IMR-90 (cell line): Measurements from ENCODE around the gene MAP3K5. TPM values are rescaled to one million over a fixed set of nuclear protein-coding genes. Genes with fewer than 3 reads are reported as not detected.

Source experiments
- ATAC-seq: fragments of 200-7000 bp; cut with Tn5 transposase; 2 replicates; pipeline ENCODE4 v1.9.1; 2020; ENCODE audit warnings: low read depth, mild to moderate bottlenecking, moderate library complexity
- BruUV-seq: library from RNA; stranded (reverse); fragments of 400-500 nt; replicated peaks from 2 replicates; lab custom pipeline; 2021; lab: Mats Ljungman, UMichigan
- CTCF ChIA-PET: fragments of 300-600 bp; formaldehyde crosslinking; extraction: SDS; loops from one replicate; lab custom pipeline; 2021; ENCODE audit warnings: antibody characterized with exemption; lab: Yijun Ruan, JAX
- POLR2A ChIA-PET: fragments of 300-600 bp; sonication (Branson Sonifier 250); formaldehyde crosslinking; loops from one replicate; lab custom pipeline; 2022; ENCODE audit warnings: antibody characterized with exemption; ENCODE audit not compliant: unreplicated experiment; lab: Charles Lee
- DNase-seq: peaks from one replicate; pipeline ENCODE4 v3.0.0; 2013
- H2AFZ ChIP-seq: replicated peaks from 2 replicates; pipeline ENCODE3; 2013; ENCODE audit warnings: low read length, mild to moderate bottlenecking; ENCODE audit not compliant: poor library complexity
- H2AK5ac ChIP-seq: 2 replicates; pipeline ENCODE4 v1.6.1; 2013; ENCODE audit warnings: low read depth, low read length, inconsistent platforms
- H2AK9ac ChIP-seq: replicated peaks from 2 replicates; pipeline ENCODE3; 2013; ENCODE audit warnings: mild to moderate bottlenecking, low read depth, low read length, moderate library complexity; ENCODE audit not compliant: poor library complexity
- H2BK120ac ChIP-seq: 2 replicates; pipeline ENCODE4 v1.6.1; 2013; ENCODE audit warnings: low read depth, low read length, inconsistent platforms
- H2BK15ac ChIP-seq: 3 replicates; pipeline ENCODE4 v1.6.1; 2013; ENCODE audit warnings: low read depth, low read length, inconsistent platforms
- H2BK20ac ChIP-seq: 2 replicates; pipeline ENCODE4 v1.6.1; 2013; ENCODE audit warnings: low read depth, mild to moderate bottlenecking, inconsistent platforms, low read length, moderate library complexity
- H2BK5ac ChIP-seq: 2 replicates; pipeline ENCODE4 v1.6.1; 2013; ENCODE audit warnings: mild to moderate bottlenecking, low read depth, low read length, inconsistent platforms; ENCODE audit not compliant: poor library complexity, severe bottlenecking
- H3K14ac ChIP-seq: replicated peaks from 2 replicates; pipeline ENCODE4 v1.6.1; 2013; ENCODE audit warnings: low read depth, low read length, inconsistent platforms
- H3K18ac ChIP-seq: 2 replicates; pipeline ENCODE4 v1.6.1; 2013; ENCODE audit warnings: low read depth, low read length, control low read depth
- H3K23ac ChIP-seq: 2 replicates; pipeline ENCODE4 v1.6.1; 2013; ENCODE audit warnings: low read depth, low read length, inconsistent platforms
- H3K27ac ChIP-seq: 2 replicates; pipeline ENCODE4 v1.5.1; 2013; ENCODE audit warnings: mild to moderate bottlenecking, control low read depth, low read length; ENCODE audit not compliant: insufficient read depth
- H3K27me3 ChIP-seq: 2 replicates; pipeline ENCODE4 v1.6.1; 2013; ENCODE audit warnings: low read length; ENCODE audit not compliant: control insufficient read depth, insufficient read depth
- H3K36me3 ChIP-seq: 2 replicates; pipeline ENCODE4 v1.6.1; 2013; ENCODE audit warnings: low read length, mixed read lengths; ENCODE audit not compliant: control insufficient read depth, insufficient read depth
- H3K4ac ChIP-seq: 2 replicates; pipeline ENCODE4 v1.6.1; 2013; ENCODE audit warnings: low read depth, low read length, inconsistent platforms
- H3K4me1 ChIP-seq: 2 replicates; pipeline ENCODE4 v1.6.1; 2013; ENCODE audit warnings: low read length, mixed read lengths; ENCODE audit not compliant: control insufficient read depth, insufficient read depth
- H3K4me2 ChIP-seq: 2 replicates; pipeline ENCODE4 v1.6.1; 2013; ENCODE audit warnings: low read depth, mild to moderate bottlenecking, control low read depth, low read length, moderate library complexity
- H3K4me3 ChIP-seq: 2 replicates; pipeline ENCODE4 v1.5.1; 2013; ENCODE audit warnings: low read depth, mild to moderate bottlenecking, control low read depth, low read length, moderate library complexity; ENCODE audit not compliant: insufficient read depth
- H3K56ac ChIP-seq: 2 replicates; pipeline ENCODE4 v1.6.1; 2013; ENCODE audit warnings: low read length, inconsistent platforms; ENCODE audit not compliant: insufficient read depth; ENCODE audit errors: extremely low read depth
- H3K79me1 ChIP-seq, 2 experiments: 2 replicates each; pipeline ENCODE4 v1.6.1; 2013; ENCODE audit warnings: low read length in 2 of 2, inconsistent platforms in 1 of 2, low read depth in 1 of 2
- H3K9ac ChIP-seq: 2 replicates; pipeline ENCODE4 v1.6.1; 2013; ENCODE audit warnings: low read depth, low read length, control low read depth
- H3K9me1 ChIP-seq: 2 replicates; pipeline ENCODE4 v1.6.1; 2013; ENCODE audit warnings: low read length, inconsistent platforms; ENCODE audit not compliant: insufficient read depth
- H3K9me3 ChIP-seq: 2 replicates; pipeline ENCODE4 v1.6.1; 2013; ENCODE audit warnings: low read length; ENCODE audit not compliant: control insufficient read depth, insufficient read depth
- H4K20me1 ChIP-seq: 2 replicates; pipeline ENCODE4 v1.6.1; 2013; ENCODE audit warnings: low read length, inconsistent platforms; ENCODE audit not compliant: insufficient read depth
- H4K5ac ChIP-seq: 2 replicates; pipeline ENCODE4 v1.6.1; 2013; ENCODE audit warnings: mild to moderate bottlenecking, low read depth, low read length, control low read depth
- H4K8ac ChIP-seq, 2 experiments: 2 replicates each; pipeline ENCODE4 v1.6.1; 2013; ENCODE audit warnings: low read depth in 2 of 2, low read length in 2 of 2, control low read depth in 1 of 2, inconsistent platforms in 1 of 2
- H4K91ac ChIP-seq: 2 replicates; pipeline ENCODE4 v1.6.1; 2013; ENCODE audit warnings: low read depth, low read length, inconsistent platforms; ENCODE audit not compliant: insufficient read depth
- CEBPB ChIP-seq: IDR thresholded peaks from 2 replicates; pipeline ENCODE4 v1.6.1; 2012; ENCODE audit warnings: low read depth, low read length, improper control_type of control experiment
- CHD1 ChIP-seq: IDR thresholded peaks from 2 replicates; pipeline ENCODE4 v1.6.1; 2012; ENCODE audit warnings: low read depth, low read length, improper control_type of control experiment
- FOS ChIP-seq: fragments of 150-350 bp; IDR thresholded peaks from 2 replicates; pipeline ENCODE4 v1.6.1; 2016; ENCODE audit warnings: low read depth, low read length
- MAFK ChIP-seq: IDR thresholded peaks from 2 replicates; pipeline ENCODE4 v1.6.1; 2012; ENCODE audit warnings: low read depth, low read length, improper control_type of control experiment
- MAZ ChIP-seq: IDR thresholded peaks from 2 replicates; pipeline ENCODE4 v1.6.1; 2012; ENCODE audit warnings: low read depth, mild to moderate bottlenecking, low read length, improper control_type of control experiment, moderate library complexity, borderline replicate concordance
- MXI1 ChIP-seq: IDR thresholded peaks from 2 replicates; pipeline ENCODE4 v1.6.1; 2012; ENCODE audit warnings: low read depth, mild to moderate bottlenecking, low read length, moderate library complexity, borderline replicate concordance
- NFE2L2 ChIP-seq: fragments of 150-350 bp; IDR thresholded peaks from 2 replicates; pipeline ENCODE4 v1.6.1; 2016; ENCODE audit warnings: low read depth, mild to moderate bottlenecking, low read length
- POLR2A ChIP-seq: IDR thresholded peaks from 2 replicates; pipeline ENCODE4 v1.6.1; 2012; ENCODE audit warnings: mild to moderate bottlenecking, low read depth, low read length
- RAD21 ChIP-seq: IDR thresholded peaks from 2 replicates; pipeline ENCODE4 v1.6.1; 2012; ENCODE audit warnings: low read length, improper control_type of control experiment
- RCOR1 ChIP-seq: IDR thresholded peaks from 2 replicates; pipeline ENCODE4 v1.6.1; 2012; ENCODE audit warnings: mild to moderate bottlenecking, low read length, improper control_type of control experiment; ENCODE audit not compliant: insufficient replicate concordance
- RFX5 ChIP-seq: IDR thresholded peaks from 2 replicates; pipeline ENCODE4 v1.8.0; 2012; ENCODE audit warnings: low read depth, mild to moderate bottlenecking, low read length, moderate library complexity
- SMC3 ChIP-seq: fragments of 150-350 bp; IDR thresholded peaks from 2 replicates; pipeline ENCODE4 v1.6.1; 2016; ENCODE audit warnings: low read depth, mild to moderate bottlenecking, antibody characterized with exemption, low read length, moderate library complexity
- WGBS, 2 experiments: methylation state at CpG; one replicate each; pipeline versions ENCODE4 v1.1.5 to v1.1.7; 2013; ENCODE audit warnings: missing lambda C conversion rate in 2 of 2; ENCODE audit not compliant: insufficient read length in 1 of 2; ENCODE audit errors: extremely low coverage in 2 of 2; 5-methylcytosine and 5-hydroxymethylcytosine counted together
- dilution Hi-C: fragments of 300-500 bp; cut with HindIII; formaldehyde crosslinking; loops from one replicate; pipeline ENCODE4 v1.14.3; 2018; ENCODE audit warnings: low sequenced_read_pairs; ENCODE audit not compliant: unreplicated experiment
- in situ Hi-C: fragments of 300-500 bp; cut with MboI; formaldehyde crosslinking; loops from 3 replicates; pipeline ENCODE4 v1.14.3; 2019; ENCODE audit warnings: low sequenced_read_pairs, inconsistent platforms, mixed read lengths
- intact Hi-C: fragments of 100-400 bp; cut with micrococcal nuclease; formaldehyde crosslinking; loops from 2 replicates; pipeline ENCODE4 v1.10.0; 2022
- polyA plus RNA-seq, 3 experiments: library from polyadenylated mRNA; depleted of rRNA; stranded (reverse); fragments of >200 nt; gene quantifications; 2 replicates each; pipeline ENCODE4 v1.2.3, GENCODE V29; 2012; ENCODE audit warnings: low replicate concordance in 1 of 3
- total RNA-seq: library from RNA; depleted of rRNA; stranded (reverse); fragments of >200 nt; gene quantifications from 2 replicates; pipeline ENCODE4 v1.2.3, GENCODE V29; 2012
- TF ChIP-seq, protein P1 (sequence below): conservative IDR thresholded peaks from 2 replicates; pipeline ENCODE4 v1.5.1; 2012; ENCODE audit warnings: mild to moderate bottlenecking, low read depth, low read length, improper control_type of control experiment
- TF ChIP-seq, protein P2 (sequence below): fragments of 150-350 bp; IDR thresholded peaks from 2 replicates; pipeline ENCODE4 v1.6.1; 2017; ENCODE audit warnings: mild to moderate bottlenecking, antibody characterized with exemption, low read length, low read depth
- TF ChIP-seq, protein P3 (sequence below): fragments of 150-350 bp; IDR thresholded peaks from 2 replicates; pipeline ENCODE4 v1.6.1; 2016; ENCODE audit warnings: low read depth, mild to moderate bottlenecking, low read length, moderate library complexity, borderline replicate concordance

The MAP3K5 gene
- total and polyA plus RNA-seq, 2 of the 4 experiments (the other 2 are of a cell fraction), result 5.4 to 17.6 TPM

DNA sequence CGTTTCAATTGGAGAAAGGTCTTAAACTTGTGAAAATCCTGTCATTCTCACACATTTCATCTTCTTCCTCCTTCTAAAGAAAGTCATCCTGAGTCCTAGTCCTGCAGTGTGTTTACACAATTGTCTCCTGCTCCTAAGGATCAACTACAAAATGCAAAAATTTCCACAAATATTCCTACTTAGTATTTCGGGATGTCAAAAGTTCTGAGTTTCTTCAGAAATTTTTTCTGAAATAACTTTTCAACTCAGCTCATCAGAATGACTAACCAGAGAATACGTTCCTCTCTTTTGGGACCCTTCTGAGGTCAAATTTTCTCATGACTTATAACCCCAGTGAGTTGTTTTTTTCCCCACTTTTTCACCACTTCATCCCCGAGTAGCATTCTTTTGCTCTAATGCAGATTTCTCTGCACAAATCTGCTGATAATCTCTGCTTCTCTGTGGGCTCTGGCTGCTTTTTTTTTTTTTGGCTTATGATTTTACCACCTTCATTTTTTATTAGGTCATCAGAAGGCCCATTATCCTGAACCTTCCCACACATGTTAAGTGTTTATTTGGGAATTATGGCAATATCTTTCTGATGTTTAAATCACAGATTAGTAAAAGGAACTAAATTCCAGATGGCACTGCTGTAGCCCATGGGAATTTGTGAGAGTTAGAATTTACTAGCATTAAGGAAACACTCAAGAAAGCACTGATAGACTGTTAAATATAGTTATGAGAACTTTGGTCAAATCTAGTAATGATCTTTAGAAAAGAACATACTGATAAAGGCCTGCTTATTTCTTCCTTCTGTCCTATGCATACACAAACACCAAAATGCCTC lies 41.4 kb downstream of the MAP3K5 start:
- intact Hi-C loops, result no loop called here
- ATAC-seq, result no peak
- Histone ChIP-seq H2AFZ (no peak overlapping the region), H3K14ac (no peak overlapping the region), H2BK120ac (no peak overlapping the region), H3K9me1 (peaks cover 9% of the 10 kb centered on the region), H3K4me2 (no peak overlapping the region), H3K18ac (no peak overlapping the region), H4K20me1 (peaks cover 12% of the 10 kb centered on the region; the same call in 1 of the 2 replicates), H2AK9ac (no peak overlapping the region), H3K4ac (no peak overlapping the region), H3K9ac (no peak overlapping the region), H3K4me1 (peaks cover 5% of the 10 kb centered on the region), H3K27ac (no peak overlapping the region), H4K91ac (no peak overlapping the region), H3K79me1 (peaks cover 37 to 81% of the 10 kb centered on the region in 2 experiments), H4K5ac (no peak overlapping the region), H4K8ac (no peak overlapping the region), H3K36me3 (no peaks in the 10 kb centered on the region), H2BK15ac (no peak overlapping the region), H2BK20ac (no peak overlapping the region), H3K27me3 (no peaks in the 10 kb centered on the region), H2AK5ac (no peak overlapping the region), H3K4me3 (no peak overlapping the region), H2BK5ac (no peak overlapping the region), H3K23ac (0 out of 2 replicates have a peak overlapping the region, but pooled peaks have one; percentile 21), H3K9me3 (no peaks in the 10 kb centered on the region), H3K56ac (no peak overlapping the region)
- BruUV-seq, result no TSS peak
- WGBS, 2 experiments, result 43% methylated on average over 1 of the region's 4 CpGs; no CpG with 5 or more reads in 1 of the 2 experiments
- CTCF ChIA-PET, result no interaction called here
- dilution Hi-C loops, result no loop called here
- POLR2A ChIA-PET, result no interaction called here
- in situ Hi-C loops, result no loop called here
- no peak for DNase-seq
- no peak for TF ChIP-seq RAD21
- no peak for TF ChIP-seq FOS
- no peak for TF ChIP-seq RCOR1
- no peak for TF ChIP-seq NFE2L2
- no peak for TF ChIP-seq CHD1
- TF ChIP-seq, protein P1, sequence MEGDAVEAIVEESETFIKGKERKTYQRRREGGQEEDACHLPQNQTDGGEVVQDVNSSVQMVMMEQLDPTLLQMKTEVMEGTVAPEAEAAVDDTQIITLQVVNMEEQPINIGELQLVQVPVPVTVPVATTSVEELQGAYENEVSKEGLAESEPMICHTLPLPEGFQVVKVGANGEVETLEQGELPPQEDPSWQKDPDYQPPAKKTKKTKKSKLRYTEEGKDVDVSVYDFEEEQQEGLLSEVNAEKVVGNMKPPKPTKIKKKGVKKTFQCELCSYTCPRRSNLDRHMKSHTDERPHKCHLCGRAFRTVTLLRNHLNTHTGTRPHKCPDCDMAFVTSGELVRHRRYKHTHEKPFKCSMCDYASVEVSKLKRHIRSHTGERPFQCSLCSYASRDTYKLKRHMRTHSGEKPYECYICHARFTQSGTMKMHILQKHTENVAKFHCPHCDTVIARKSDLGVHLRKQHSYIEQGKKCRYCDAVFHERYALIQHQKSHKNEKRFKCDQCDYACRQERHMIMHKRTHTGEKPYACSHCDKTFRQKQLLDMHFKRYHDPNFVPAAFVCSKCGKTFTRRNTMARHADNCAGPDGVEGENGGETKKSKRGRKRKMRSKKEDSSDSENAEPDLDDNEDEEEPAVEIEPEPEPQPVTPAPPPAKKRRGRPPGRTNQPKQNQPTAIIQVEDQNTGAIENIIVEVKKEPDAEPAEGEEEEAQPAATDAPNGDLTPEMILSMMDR, result no peak
- TF ChIP-seq, protein P2, sequence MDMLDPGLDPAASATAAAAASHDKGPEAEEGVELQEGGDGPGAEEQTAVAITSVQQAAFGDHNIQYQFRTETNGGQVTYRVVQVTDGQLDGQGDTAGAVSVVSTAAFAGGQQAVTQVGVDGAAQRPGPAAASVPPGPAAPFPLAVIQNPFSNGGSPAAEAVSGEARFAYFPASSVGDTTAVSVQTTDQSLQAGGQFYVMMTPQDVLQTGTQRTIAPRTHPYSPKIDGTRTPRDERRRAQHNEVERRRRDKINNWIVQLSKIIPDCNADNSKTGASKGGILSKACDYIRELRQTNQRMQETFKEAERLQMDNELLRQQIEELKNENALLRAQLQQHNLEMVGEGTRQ, result no peak
- TF ChIP-seq, protein P3, sequence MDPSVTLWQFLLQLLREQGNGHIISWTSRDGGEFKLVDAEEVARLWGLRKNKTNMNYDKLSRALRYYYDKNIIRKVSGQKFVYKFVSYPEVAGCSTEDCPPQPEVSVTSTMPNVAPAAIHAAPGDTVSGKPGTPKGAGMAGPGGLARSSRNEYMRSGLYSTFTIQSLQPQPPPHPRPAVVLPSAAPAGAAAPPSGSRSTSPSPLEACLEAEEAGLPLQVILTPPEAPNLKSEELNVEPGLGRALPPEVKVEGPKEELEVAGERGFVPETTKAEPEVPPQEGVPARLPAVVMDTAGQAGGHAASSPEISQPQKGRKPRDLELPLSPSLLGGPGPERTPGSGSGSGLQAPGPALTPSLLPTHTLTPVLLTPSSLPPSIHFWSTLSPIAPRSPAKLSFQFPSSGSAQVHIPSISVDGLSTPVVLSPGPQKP, result no peak
- no peak for TF ChIP-seq SMC3
- no peak for TF ChIP-seq MAFK
- TF ChIP-seq CEBPB, result no peak
- TF ChIP-seq POLR2A, result no peak
- no peak for TF ChIP-seq RFX5
- TF ChIP-seq MAZ, result no peak
- no peak for TF ChIP-seq MXI1
